Measurements from ENCODE around the gene CTNNA2.

CTNNA2 gene

GRCh38 chr2:79729532-79729931, 216.7 kb downstream of the CTNNA2 start:
- TF ChIP-seq ZNF8 (CRISPR knock-in tag; IDR thresholded peaks at IDR 0.05) (no peak), ZNF70 (CRISPR knock-in tag; IDR thresholded peaks at IDR 0.05) (no peak), TSHZ2 (CRISPR knock-in tag; IDR thresholded peaks at IDR 0.05) (no peak), CREB5 (CRISPR knock-in tag; IDR thresholded peaks at IDR 0.05; ENCODE audit: low read depth) (no peak), PPARA (CRISPR knock-in tag; IDR thresholded peaks at IDR 0.05; ENCODE audit: borderline replicate concordance) (no peak), ZFP3 (CRISPR knock-in tag; IDR thresholded peaks at IDR 0.05) (no peak), ARNTL (CRISPR knock-in tag; IDR thresholded peaks at IDR 0.05; ENCODE audit: borderline replicate concordance, low read depth) (no peak), ZNF565 (CRISPR knock-in tag; conservative IDR thresholded peaks at IDR 0.05; ENCODE audit: low read depth) (no peak), RARB (CRISPR knock-in tag; IDR thresholded peaks at IDR 0.05) (no peak)
- no peak for ATAC-seq

GRCh38 chr2:79734518-79734917, 221.7 kb downstream of the CTNNA2 start:
- no peak for ATAC-seq
- TF ChIP-seq CREB5 (CRISPR knock-in tag; IDR thresholded peaks at IDR 0.05; ENCODE audit: low read depth) (no peak), ARNTL (CRISPR knock-in tag; IDR thresholded peaks at IDR 0.05; ENCODE audit: borderline replicate concordance, low read depth) (no peak), ZFP3 (CRISPR knock-in tag; IDR thresholded peaks at IDR 0.05) (no peak), OSR1 (CRISPR knock-in tag; IDR thresholded peaks at IDR 0.05) (no peak), TCF4 (CRISPR knock-in tag; IDR thresholded peaks at IDR 0.05; ENCODE audit: borderline replicate concordance) (no peak), PPARA (CRISPR knock-in tag; IDR thresholded peaks at IDR 0.05; ENCODE audit: borderline replicate concordance) (no peak), ESRRG (CRISPR knock-in tag; IDR thresholded peaks at IDR 0.05) (no peak), ZNF8 (CRISPR knock-in tag; IDR thresholded peaks at IDR 0.05) (no peak), SNAI2 (CRISPR knock-in tag; IDR thresholded peaks at IDR 0.05) (no peak), GLIS3 (CRISPR knock-in tag; IDR thresholded peaks at IDR 0.05) (no peak), BACH2 (CRISPR knock-in tag; IDR thresholded peaks at IDR 0.05; ENCODE audit: borderline replicate concordance) (no peak), PATZ1 (CRISPR knock-in tag; IDR thresholded peaks at IDR 0.05; ENCODE audit: borderline replicate concordance) (no peak), ZNF565 (CRISPR knock-in tag; conservative IDR thresholded peaks at IDR 0.05; ENCODE audit: low read depth) (no peak), CSRNP3 (CRISPR knock-in tag; IDR thresholded peaks at IDR 0.05) (no peak), CSDC2 (CRISPR knock-in tag; IDR thresholded peaks at IDR 0.05) (no peak), ZNF70 (CRISPR knock-in tag; IDR thresholded peaks at IDR 0.05) (no peak), POU6F1 (CRISPR knock-in tag; IDR thresholded peaks at IDR 0.05; ENCODE audit: borderline replicate concordance, low read depth) (no peak), ZC3H10 (CRISPR knock-in tag; IDR thresholded peaks at IDR 0.05) (no peak), RARB (CRISPR knock-in tag; IDR thresholded peaks at IDR 0.05) (no peak)
